Fibroblast of villous mesenchyme (primary cell): ENCODE data around the gene INVS. TPM values are rescaled to one million over a fixed set of nuclear protein-coding genes. Genes with fewer than 3 reads are reported as not detected.
"Not testable (repeated sequence)": the region's sequence is repeated elsewhere in the genome, so short reads cannot be mapped to it uniquely, and the experiment has no call there.

Experiments
- DNase-seq: peaks from one replicate; pipeline ENCODE4 v3.0.0-alpha.2; 2010; ENCODE audit warnings: low read depth
- H3K4me3 ChIP-seq: 2 replicates; pipeline ENCODE4 v1.5.1; 2011; ENCODE audit warnings: low read depth, mild to moderate bottlenecking, low read length
- total RNA-seq: library from RNA; depleted of rRNA; stranded (reverse); fragments of >200 nt; gene quantifications from 2 replicates; pipeline ENCODE4 v1.2.3, GENCODE V29; 2012
- TF ChIP-seq, protein P1 (sequence below): IDR thresholded peaks from 2 replicates; pipeline ENCODE4 v1.5.1; 2012; ENCODE audit warnings: low read depth, mild to moderate bottlenecking, low read length; ENCODE audit not compliant: insufficient read depth

INVS gene
- total RNA-seq, 1 donor: 37.1 TPM

DNA sequence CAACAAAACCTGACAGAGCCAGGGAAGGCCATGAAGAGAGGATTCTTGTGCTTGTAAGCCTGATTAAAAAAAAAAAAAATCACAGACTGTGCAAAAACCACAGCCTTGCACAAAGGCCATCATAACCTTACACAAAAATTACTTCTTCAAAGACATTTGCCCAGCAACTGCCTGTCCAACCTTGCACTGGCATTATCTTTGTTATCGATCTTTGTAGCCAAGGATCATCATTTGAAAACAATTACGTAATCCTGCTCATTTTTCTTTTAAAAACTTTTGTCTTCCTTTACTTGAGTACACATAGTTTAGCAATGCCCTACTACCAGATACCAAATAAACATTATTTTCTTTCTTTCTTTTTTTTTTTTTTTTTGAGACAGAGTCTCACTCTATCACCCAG is 128.6 kb downstream of the INVS start:
- DNase-seq: no peak
- TF ChIP-seq, protein P1, sequence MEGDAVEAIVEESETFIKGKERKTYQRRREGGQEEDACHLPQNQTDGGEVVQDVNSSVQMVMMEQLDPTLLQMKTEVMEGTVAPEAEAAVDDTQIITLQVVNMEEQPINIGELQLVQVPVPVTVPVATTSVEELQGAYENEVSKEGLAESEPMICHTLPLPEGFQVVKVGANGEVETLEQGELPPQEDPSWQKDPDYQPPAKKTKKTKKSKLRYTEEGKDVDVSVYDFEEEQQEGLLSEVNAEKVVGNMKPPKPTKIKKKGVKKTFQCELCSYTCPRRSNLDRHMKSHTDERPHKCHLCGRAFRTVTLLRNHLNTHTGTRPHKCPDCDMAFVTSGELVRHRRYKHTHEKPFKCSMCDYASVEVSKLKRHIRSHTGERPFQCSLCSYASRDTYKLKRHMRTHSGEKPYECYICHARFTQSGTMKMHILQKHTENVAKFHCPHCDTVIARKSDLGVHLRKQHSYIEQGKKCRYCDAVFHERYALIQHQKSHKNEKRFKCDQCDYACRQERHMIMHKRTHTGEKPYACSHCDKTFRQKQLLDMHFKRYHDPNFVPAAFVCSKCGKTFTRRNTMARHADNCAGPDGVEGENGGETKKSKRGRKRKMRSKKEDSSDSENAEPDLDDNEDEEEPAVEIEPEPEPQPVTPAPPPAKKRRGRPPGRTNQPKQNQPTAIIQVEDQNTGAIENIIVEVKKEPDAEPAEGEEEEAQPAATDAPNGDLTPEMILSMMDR: no peak

DNA sequence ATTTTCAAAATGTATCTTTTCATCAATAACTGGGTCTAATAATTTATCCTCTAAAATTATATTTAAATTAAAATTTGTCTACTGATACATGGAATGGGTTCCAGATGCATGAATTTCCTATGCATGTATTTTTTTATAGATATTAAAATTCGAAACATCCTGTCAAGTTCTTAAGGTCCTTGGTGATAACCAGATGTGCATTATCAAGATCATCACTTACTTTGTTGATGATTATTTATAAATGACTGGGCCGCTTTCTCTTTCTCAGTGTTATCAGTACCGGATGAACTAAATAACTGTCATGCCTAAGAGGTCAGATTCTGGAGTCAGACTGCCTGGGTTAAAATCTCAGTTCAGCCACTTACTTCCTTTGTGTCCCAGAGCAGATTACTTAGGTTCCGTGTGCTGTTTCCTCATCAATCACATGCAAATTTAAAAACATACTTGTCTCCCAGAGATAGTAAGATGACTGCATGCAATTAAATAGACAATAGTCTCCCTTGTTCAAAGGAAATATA is 129.4 kb downstream of the INVS start:
- TF ChIP-seq, protein P1: no peak
- DNase-seq: peak; percentile 29
- no peak overlapping the region for H3K4me3 ChIP-seq

More for the DNA sequence above, 128.6 kb downstream of the INVS start:
- no peak overlapping the region for H3K4me3 ChIP-seq

- no peak for DNase-seq
Measured at GRCh38 chr9:100229136-100229535, 130.1 kb downstream of the INVS start.

DNA sequence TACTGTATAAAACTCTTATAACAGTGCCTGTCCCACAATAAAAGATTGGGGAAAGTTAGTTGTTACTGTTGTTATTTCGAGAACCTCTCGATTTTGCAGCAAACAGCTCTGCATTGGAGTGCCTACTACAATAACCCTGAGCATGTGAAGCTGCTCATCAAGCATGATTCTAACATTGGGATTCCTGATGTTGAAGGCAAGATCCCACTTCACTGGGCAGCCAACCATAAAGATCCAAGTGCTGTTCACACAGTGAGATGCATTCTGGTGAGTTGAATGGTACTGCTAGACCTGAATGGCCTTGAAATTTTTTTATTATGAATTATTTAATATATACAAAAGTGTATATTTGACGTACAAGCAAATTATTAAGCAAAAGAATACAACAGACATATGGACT is 130.5 kb downstream of the INVS start:
- TF ChIP-seq, protein P1: no peak
- DNase-seq: no peak

More at GRCh38 chr9:100229136-100229535, 130.1 kb downstream of the INVS start:
- no peak overlapping the region for H3K4me3 ChIP-seq
- TF ChIP-seq, protein P1: no peak

GRCh38 chr9:100236986-100237385 is 137.9 kb downstream of the INVS start:
- not testable (repeated sequence) for DNase-seq, H3K4me3 ChIP-seq

More for the DNA sequence above, 130.5 kb downstream of the INVS start:
- no peak overlapping the region for H3K4me3 ChIP-seq

DNA sequence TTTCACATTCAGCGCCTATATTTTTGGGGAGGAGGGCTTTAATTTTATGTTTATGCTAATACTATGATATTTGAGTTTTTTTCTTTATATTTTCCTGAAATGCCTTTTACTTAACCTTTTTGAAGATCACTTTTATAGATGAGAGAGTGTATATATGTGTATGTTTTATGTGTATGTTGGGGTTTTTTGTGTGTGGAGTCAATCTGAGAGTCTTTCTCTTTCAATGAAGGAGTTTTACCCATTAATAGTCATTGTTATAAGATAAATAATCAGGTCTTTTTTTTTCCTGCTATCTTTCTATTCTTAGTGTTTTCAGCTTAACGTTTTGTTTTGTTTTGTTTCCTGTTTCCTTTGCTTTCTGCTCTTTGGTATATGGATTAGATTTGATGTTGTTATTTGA is 141.5 kb downstream of the INVS start:
- TF ChIP-seq, protein P1: no peak
- H3K4me3 ChIP-seq: no peak overlapping the region
- no peak for DNase-seq

- no peak overlapping the region for H3K4me3 ChIP-seq
- TF ChIP-seq, protein P1: no peak
- no peak for DNase-seq
Measured at GRCh38 chr9:100267211-100267610, 168.2 kb downstream of the INVS start.
